ENCODE results near the gene OSBP2.

DNA sequence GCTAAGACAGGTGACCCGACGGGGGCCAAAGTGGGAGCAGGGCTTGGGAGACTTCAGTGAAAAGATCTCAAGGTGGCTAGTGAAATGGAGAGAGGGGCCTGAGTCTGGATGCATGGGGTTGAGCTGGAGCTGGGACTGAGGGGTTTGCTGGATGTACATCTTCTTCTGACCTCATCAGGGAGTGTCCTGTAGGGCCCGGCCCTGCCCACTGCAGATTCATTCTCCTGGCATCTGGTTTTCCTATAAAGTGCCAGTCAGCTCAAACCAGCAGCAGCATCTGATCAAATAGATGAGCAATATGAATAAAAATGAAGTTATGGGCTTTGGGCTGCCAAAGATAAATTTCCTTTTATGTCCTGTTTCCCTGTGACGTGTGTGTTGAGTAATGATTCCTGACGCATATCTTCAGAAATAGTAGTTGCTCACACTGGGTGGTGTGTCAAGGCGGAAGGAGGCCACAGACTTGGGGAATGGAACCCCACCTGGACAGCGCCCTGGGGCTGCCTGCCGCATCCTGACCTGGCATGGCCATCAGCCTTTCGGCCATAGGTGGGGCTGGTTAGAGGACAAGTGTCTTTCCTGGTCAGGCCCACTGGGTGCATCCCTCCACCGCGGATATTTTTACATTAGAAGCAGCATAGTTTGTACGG, 135.4 kb downstream of the OSBP2 start:
- TF ChIP-seq, protein P1, sequence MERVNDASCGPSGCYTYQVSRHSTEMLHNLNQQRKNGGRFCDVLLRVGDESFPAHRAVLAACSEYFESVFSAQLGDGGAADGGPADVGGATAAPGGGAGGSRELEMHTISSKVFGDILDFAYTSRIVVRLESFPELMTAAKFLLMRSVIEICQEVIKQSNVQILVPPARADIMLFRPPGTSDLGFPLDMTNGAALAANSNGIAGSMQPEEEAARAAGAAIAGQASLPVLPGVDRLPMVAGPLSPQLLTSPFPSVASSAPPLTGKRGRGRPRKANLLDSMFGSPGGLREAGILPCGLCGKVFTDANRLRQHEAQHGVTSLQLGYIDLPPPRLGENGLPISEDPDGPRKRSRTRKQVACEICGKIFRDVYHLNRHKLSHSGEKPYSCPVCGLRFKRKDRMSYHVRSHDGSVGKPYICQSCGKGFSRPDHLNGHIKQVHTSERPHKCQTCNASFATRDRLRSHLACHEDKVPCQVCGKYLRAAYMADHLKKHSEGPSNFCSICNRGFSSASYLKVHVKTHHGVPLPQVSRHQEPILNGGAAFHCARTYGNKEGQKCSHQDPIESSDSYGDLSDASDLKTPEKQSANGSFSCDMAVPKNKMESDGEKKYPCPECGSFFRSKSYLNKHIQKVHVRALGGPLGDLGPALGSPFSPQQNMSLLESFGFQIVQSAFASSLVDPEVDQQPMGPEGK (CRISPR knock-in tag; IDR thresholded peaks at IDR 0.05; ENCODE audit: borderline replicate concordance): no peak
- TF ChIP-seq ZNF8 (CRISPR knock-in tag; IDR thresholded peaks at IDR 0.05): no peak

Data from SK-N-SH treated with all-trans-retinoic acid at 6 μM for 48 hours (cell line).